ENCODE measurements around the gene ZEB2. TPM values are rescaled to one million over a fixed set of nuclear protein-coding genes. Genes with fewer than 3 reads are reported as not detected.

Gene ZEB2
- total and polyA plus RNA-seq, 2 of the 8 experiments (the other 6 are each of a cell fraction or from before 2014, with no cell fraction given) = 0.38 TPM; not detected in 1

GRCh38 chr2:144405982-144406788, 113.7 kb downstream of the ZEB2 start (continued):
- TF ChIP-seq RFX5 (IDR thresholded peaks at IDR 0.05; ENCODE audit: borderline replicate concordance, low read depth, low read length) = no peak
- no peak for TF ChIP-seq TCF12 (IDR thresholded peaks at IDR 0.05; ENCODE audit: low read depth, low read length)
- TF ChIP-seq SRF (IDR thresholded peaks at IDR 0.05; ENCODE audit: low read depth, low read length) = no peak
- no peak for TF ChIP-seq POLR2AphosphoS5 (IDR thresholded peaks at IDR 0.05; ENCODE audit: low read depth, low read length)
- no peak for TF ChIP-seq EGR1 (IDR thresholded peaks at IDR 0.05; ENCODE audit: borderline replicate concordance, low read depth, low read length)
- TF ChIP-seq YY1 (IDR thresholded peaks at IDR 0.05; ENCODE audit: low read depth, low read length) = no peak
- TF ChIP-seq SIRT6 (IDR thresholded peaks at IDR 0.05; ENCODE audit: low read length) = no peak
